ENCODE results near the gene MYO9A. TPM values are rescaled to one million over a fixed set of nuclear protein-coding genes. Genes with fewer than 3 reads are reported as not detected.
"Not testable (repeated sequence)": the region's sequence is repeated elsewhere in the genome, so short reads cannot be mapped to it uniquely, and the experiment has no call there.

The MYO9A gene
- total RNA-seq, 1 donor from 2014 or later: 9.2 TPM

- intact Hi-C loops (cut with micrococcal nuclease): no loop called here
Observed at GRCh38 chr15:72099155-72099554, 18.8 kb downstream of the MYO9A start.

DNA sequence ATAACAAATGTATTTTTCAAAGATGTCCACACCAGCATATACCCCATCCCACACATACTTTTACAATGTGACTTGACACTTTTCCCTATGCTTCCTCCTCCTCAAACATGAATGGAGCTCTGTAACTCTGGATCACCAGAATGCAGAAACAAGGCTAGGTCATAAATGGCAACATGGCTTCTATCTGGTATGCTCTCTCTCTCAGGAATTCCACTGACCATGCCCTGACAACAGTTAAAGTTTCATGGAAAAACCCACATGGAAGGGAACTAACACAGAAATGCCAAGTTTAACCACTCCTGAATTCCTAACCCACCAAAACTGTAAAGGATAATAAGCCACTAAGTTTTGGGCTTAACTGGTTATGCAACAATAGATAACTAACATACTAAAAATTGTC is 19.9 kb downstream of the MYO9A start:
- intact Hi-C loops (cut with micrococcal nuclease): no loop called here

DNA sequence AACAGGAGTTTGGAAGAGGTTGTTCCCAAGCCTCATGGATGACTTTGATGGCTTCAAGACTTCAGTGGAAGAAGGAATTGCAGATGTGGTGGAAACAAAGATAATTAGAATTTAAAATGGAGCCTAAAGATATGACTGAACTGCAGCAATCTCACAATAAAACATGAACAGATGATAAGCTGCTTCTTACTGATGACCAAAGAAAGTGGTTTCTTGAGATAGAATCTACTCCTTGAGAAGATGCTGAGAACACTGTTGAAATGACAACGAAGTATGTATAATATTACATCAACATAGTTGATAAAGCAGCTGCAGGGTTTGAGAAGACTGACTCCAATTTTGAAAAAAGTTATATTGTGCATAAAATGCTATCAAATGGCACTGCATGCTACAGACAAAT is 21.2 kb downstream of the MYO9A start:
- intact Hi-C loops (cut with micrococcal nuclease): no loop called here

GRCh38 chr15:72092691-72093090 is 25.3 kb downstream of the MYO9A start:
- intact Hi-C loops (cut with micrococcal nuclease): no loop called here

DNA sequence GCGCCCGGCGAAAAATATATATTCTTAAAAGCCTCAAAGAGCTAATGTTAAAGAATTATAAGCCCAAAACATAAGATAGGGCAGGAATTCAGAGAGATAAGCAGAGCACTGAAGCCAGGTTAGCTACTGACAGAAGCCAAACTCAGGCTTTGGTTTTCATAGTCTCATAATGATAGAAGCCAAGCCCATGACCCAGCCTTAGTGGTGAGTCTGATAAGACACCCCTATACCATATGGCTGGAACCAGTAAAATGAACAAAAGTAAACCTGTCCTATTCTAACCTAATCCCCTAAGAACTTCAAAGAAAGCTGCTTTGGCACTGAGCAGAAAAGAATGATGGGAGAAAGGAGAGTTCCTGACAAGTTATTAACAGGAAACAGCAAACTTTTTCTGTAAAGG is 25.9 kb downstream of the MYO9A start:
- intact Hi-C loops (cut with micrococcal nuclease): no loop called here

DNA sequence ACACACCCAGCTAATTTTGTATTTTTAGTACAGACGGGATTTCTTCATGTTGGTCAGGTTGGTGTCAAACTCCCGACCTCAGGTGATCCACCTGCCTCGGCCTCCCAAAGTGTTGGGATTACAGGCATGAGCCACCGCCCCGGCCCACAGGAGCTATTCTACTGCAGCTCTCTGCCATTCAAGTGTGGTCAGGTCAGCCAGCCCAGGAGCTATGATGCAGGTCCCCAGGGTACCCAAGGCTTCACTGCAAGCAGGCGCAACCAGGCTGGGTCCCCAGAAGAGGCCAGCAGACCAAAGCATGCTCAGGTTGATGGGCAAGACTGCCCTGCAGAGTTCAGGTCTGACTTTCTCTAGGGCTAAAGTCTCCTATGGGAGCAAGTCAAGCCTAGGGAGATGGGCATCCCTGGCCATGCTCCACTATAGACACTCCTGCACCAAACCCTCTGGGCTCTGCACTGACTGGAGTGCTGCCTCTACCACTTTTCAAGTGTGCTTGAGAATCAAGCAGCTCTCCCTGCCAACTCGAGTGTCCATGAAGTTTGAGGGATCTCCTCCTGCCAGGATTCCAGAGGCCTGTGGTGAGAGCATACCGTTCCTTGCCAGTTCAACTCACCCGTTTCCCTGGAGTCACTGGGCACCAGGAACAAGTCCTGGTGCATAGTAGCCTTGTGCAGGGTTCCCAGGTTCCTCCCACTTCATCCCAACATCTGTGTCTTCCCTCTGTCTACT is 30.9 kb downstream of the MYO9A start:
- intact Hi-C loops (cut with micrococcal nuclease): no loop called here

GRCh38 chr15:72086010-72086697 is 31.8 kb downstream of the MYO9A start:
- intact Hi-C loops (cut with micrococcal nuclease): no loop called here

DNA sequence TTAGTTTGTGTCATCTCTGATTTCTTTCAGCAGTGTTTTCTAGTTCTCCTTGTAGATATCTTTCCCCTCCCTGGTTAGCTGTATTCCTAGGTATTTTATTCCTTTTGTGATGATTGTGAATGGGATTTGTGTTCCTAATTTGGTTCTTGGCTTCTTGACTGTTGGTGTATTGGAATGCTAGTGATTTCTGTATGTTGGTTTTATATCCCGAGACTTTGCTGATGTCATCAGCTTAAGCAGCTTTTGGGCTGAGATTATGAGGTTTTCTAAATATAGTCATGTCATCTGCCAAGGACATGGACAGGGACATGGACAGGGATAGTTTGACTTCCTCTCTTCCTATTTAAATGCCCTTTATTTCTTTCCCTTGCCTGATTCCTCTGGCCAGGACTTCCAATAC is 35.8 kb downstream of the MYO9A start:
- intact Hi-C loops (cut with micrococcal nuclease): no loop called here

GRCh38 chr15:72078887-72079286 is 39.1 kb downstream of the MYO9A start:
- intact Hi-C loops (cut with micrococcal nuclease): no loop called here

- intact Hi-C loops (cut with micrococcal nuclease): no loop called here
Observed at GRCh38 chr15:72077950-72078349, 40.0 kb downstream of the MYO9A start.

- intact Hi-C loops (cut with micrococcal nuclease): no loop called here
Observed at GRCh38 chr15:72074335-72075060, 43.5 kb downstream of the MYO9A start.

GRCh38 chr15:72071448-72071825 is 46.5 kb downstream of the MYO9A start:
- intact Hi-C loops (cut with micrococcal nuclease): not testable (repeated sequence)

DNA sequence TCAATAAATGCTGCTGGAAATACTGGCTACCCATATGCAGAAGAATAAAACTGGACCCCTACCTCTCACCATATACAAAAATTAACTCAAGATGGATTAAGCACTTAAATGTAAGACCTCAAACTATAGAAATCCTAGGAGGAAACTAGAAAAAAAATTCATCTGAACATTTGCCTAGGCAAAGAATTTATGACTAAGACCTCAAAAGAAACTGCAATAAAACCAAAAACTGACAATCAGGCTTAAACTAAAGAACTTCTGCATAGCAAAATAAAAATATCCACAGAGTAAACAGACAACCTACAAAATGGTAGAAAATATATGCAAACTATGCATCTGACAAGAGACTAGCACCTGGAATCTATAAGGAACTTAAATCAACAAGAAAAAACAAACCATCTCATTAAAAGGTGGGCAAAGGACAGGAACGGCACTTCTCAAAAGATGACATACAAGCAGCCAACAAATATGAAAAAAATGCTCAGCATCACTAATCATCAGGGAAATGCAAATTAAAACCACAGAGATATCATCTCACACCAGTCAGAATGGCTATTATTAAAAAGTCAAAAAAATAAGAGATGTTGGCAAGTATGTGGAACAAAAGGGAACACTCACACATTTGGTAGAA is 47.0 kb downstream of the MYO9A start:
- intact Hi-C loops (cut with micrococcal nuclease): no loop called here

DNA sequence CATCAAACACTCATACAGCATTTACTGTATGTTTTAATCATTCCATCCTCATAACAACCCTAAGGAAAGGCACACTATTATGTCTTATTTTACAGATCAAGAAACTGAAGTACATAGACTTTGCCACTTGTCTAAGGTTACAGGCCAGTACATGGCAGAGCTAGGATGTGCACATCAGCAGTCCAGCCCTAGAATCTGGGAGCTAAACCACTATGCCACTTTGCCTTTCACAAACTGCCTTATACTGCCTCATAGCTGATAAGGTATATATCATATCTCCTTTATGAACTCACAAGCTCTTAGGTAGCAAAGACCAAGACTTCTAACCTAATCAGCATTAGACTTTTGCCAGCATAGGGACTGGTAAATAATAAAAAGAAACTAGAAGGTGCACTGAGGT is 49.1 kb downstream of the MYO9A start:
- intact Hi-C loops (cut with micrococcal nuclease): no loop called here

GRCh38 chr15:72065801-72066200 is 52.1 kb downstream of the MYO9A start:
- intact Hi-C loops (cut with micrococcal nuclease): no loop called here

GRCh38 chr15:72063186-72063585 is 54.8 kb downstream of the MYO9A start:
- intact Hi-C loops (cut with micrococcal nuclease): no loop called here

DNA sequence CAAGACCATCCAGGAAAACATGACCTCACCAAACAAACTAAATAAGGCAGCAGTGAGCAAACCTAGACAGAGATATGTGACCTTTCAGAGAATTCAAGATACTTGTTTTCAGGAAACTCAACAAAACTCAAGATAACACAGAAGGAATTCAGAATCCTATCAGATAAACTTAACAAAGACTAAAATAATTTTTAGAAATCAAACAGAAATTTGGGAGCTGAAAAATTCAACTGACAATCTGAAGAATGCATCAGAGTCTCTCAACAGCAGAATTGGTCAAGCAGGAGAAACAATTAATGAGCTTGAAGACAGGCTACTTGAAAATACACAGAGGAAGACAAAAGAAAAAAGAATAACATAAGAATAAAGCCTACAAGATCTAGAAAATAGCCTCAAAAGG is 55.6 kb downstream of the MYO9A start:
- intact Hi-C loops (cut with micrococcal nuclease): no loop called here

DNA sequence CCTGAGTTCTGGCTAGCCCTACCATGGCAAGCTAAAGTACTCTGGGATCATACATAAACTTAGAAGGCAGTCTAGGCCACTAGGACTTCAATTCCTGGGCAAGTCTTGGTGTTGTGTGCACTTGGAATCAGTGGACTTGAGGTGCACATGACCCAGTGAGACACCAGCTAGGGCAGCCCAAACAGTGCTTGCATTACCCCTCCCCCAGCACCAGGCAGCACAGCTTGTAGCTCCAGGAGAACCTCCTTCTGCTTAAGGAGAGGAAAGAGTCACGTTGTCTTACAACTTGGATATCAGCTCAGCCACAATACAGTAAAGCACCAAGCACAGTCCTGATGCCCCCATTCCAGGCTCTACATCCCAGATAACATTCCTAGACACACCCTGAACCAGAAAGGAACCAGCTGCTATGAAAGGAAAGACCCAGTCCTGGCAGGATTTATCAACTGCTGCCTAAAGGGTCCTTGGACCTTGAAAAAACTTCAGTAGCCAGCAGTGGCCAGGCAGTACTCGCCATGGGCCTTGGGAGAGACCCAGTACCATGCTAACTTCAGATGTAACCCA is 57.2 kb downstream of the MYO9A start:
- intact Hi-C loops (cut with micrococcal nuclease): no loop called here

DNA sequence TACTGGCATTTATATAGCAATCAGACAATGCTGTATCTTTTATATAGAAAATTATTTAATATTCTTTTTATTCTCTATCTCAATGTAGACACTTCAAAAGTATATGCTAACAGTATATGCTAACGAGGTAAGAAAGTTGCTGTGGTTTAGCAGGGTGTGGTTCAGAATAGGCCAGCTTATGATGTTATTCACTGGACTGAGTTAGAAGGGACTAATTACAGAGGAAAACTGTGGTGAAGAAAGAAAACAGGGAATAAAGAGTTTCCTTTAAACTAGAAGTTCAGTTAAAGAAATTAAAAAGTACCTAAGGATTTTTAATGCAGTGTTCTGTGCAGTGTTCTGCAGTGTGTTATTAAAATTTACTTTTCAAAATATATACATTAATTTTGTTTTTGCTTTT is 59.4 kb downstream of the MYO9A start:
- intact Hi-C loops (cut with micrococcal nuclease): no loop called here

- intact Hi-C loops (cut with micrococcal nuclease): no loop called here
Observed at GRCh38 chr15:72057548-72058091, 60.3 kb downstream of the MYO9A start.

DNA sequence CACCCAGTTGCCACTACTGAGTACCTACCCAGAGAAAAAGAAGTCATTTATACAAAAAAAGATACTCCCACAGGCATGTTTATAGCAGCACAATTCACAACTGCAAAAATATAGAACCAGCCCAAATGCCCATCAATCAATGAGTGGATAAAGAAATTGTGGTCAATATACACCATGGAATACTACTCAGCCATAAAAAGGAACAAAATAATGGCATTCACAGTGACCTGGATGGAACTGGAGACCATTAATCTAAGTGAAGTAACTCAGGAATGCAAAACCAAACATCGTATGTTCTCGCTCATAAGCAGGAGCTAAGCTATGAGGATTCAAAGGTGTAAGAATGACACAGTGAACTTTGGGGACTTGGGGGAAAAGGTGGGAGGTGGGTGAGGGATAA is 61.7 kb downstream of the MYO9A start:
- intact Hi-C loops (cut with micrococcal nuclease): not testable (repeated sequence)

Measured in T-helper 1 cell treated with Interleukin-12 subunit alpha and Interleukin-12 subunit beta and Interleukin-4 antibody, amounts not matched to agents 30 ng/mL and 1 ng/mL, for 36 hours (primary cell).